HepG2 (cell line): ENCODE measurements around the gene TEX35. TPM values are rescaled to one million over a fixed set of nuclear protein-coding genes. Genes with fewer than 3 reads are reported as not detected.

Experiments used
- ARNT2 ChIP-seq: sonication (generic); formaldehyde crosslinking; IDR thresholded peaks from 2 replicates; pipeline ENCODE4 v1.8.0; 2022; ENCODE audit warnings: mild to moderate bottlenecking, low read depth, missing genetic modification reagents, moderate library complexity
- BRD4 ChIP-seq: sonication (generic); formaldehyde crosslinking; IDR thresholded peaks from 2 replicates; pipeline ENCODE4 v1.4.0; 2020; ENCODE audit warnings: missing genetic modification reagents
- CREM ChIP-seq, 2 experiments: sonication (generic) in 1 of 2; formaldehyde crosslinking in 1 of 2; IDR thresholded peaks; 2 replicates each; pipeline versions ENCODE4 v1.4.0 to v1.6.1; 2016 to 2020; ENCODE audit warnings: antibody characterized with exemption in 1 of 2, mild to moderate bottlenecking in 1 of 2, missing genetic modification reagents in 1 of 2
- MED1 ChIP-seq: sonication (generic); formaldehyde crosslinking; IDR thresholded peaks from 2 replicates; pipeline ENCODE4 v1.4.0; 2020; ENCODE audit warnings: missing genetic modification reagents
- NCOR1 ChIP-seq: fragments of 200-600 bp; sonication (generic); IDR thresholded peaks from 2 replicates; pipeline ENCODE4 v1.7.0; 2017; ENCODE audit warnings: antibody characterized with exemption, low read length, borderline replicate concordance
- PAWR ChIP-seq: sonication (generic); formaldehyde crosslinking; IDR thresholded peaks from 2 replicates; pipeline ENCODE4 v1.4.0; 2020; ENCODE audit warnings: missing genetic modification reagents, mild to moderate bottlenecking, borderline replicate concordance
- PHF21A ChIP-seq: sonication (generic); formaldehyde crosslinking; IDR thresholded peaks from 2 replicates; pipeline ENCODE4 v1.5.0; 2020; ENCODE audit warnings: mild to moderate bottlenecking, missing genetic modification reagents
- PITX1 ChIP-seq: sonication (generic); formaldehyde crosslinking; IDR thresholded peaks from 2 replicates; pipeline ENCODE4 v1.5.1; 2020; ENCODE audit warnings: mild to moderate bottlenecking, missing genetic modification reagents
- RARG ChIP-seq: sonication (generic); formaldehyde crosslinking; IDR thresholded peaks from 2 replicates; pipeline ENCODE4 v1.4.0; 2020; ENCODE audit warnings: low read depth, mild to moderate bottlenecking, missing genetic modification reagents
- REXO4 ChIP-seq: sonication (generic); formaldehyde crosslinking; IDR thresholded peaks from 2 replicates; pipeline ENCODE4 v1.8.0; 2022; ENCODE audit warnings: missing genetic modification reagents, mild to moderate bottlenecking, borderline replicate concordance
- RXRB ChIP-seq: IDR thresholded peaks from 2 replicates; pipeline ENCODE4 v1.6.1; 2016; ENCODE audit warnings: borderline replicate concordance, missing genetic modification reagents, missing compliant biosample characterization
- TCF12 ChIP-seq, 2 experiments: fragments of 450-650 bp in 1 of 2; sonication (generic) in 1 of 2; formaldehyde crosslinking in 1 of 2; IDR thresholded peaks; 2 replicates each; pipeline versions ENCODE4 v1.6.1 to v1.8.0; 2017 to 2022; ENCODE audit warnings: antibody characterized with exemption in 1 of 2, mild to moderate bottlenecking in 1 of 2, missing genetic modification reagents in 1 of 2, moderate library complexity in 1 of 2
- TCF7L2 ChIP-seq: IDR thresholded peaks from 2 replicates; pipeline ENCODE4 v1.6.1; 2011; ENCODE audit warnings: mild to moderate bottlenecking, low read depth, low read length, moderate library complexity
- YEATS2 ChIP-seq: sonication (generic); formaldehyde crosslinking; IDR thresholded peaks from 2 replicates; pipeline ENCODE4 v1.4.0; 2020; ENCODE audit warnings: missing genetic modification reagents, borderline replicate concordance
- ZFAT ChIP-seq: sonication (generic); formaldehyde crosslinking; conservative IDR thresholded peaks from 2 replicates; pipeline ENCODE4 v1.8.1; 2023; ENCODE audit warnings: missing genetic modification reagents, inconsistent platforms
- ZFP36L2 ChIP-seq: sonication (generic); formaldehyde crosslinking; IDR thresholded peaks from 2 replicates; pipeline ENCODE4 v1.4.0; 2020; ENCODE audit warnings: missing genetic modification reagents
- ZNF263 ChIP-seq: sonication (generic); formaldehyde crosslinking; IDR thresholded peaks from 2 replicates; pipeline ENCODE4 v1.4.0; 2020; ENCODE audit warnings: missing genetic modification reagents
- ZNF274 ChIP-seq: sonication (generic); formaldehyde crosslinking; IDR thresholded peaks from 2 replicates; pipeline ENCODE4 v1.5.1; 2020; ENCODE audit warnings: mild to moderate bottlenecking, missing genetic modification reagents
- ZNF431 ChIP-seq: sonication (generic); formaldehyde crosslinking; IDR thresholded peaks from 2 replicates; pipeline ENCODE4 v1.9.0; 2022; ENCODE audit warnings: missing genetic modification reagents, low read depth, mild to moderate bottlenecking, borderline replicate concordance
- polyA plus RNA-seq, 8 experiments: library from polyadenylated mRNA; depleted of rRNA in 3 of 8; stranded (reverse) in 7 of 8; unstranded in 1 of 8; fragments of >200 nt; fragmentation: Illumina TruSeq in 4 of 8; extraction: Trizol in 4 of 8; gene quantifications; 2 replicates each; pipeline versions ENCODE4 v1.2.1 to v1.2.3, GENCODE V29; 2011 to 2016; ENCODE audit warnings: low read depth in 4 of 8, missing spikeins in 1 of 8, mixed read lengths in 1 of 8; ENCODE audit not compliant: insufficient read depth in 1 of 8
- total RNA-seq, 5 experiments: library from RNA; depleted of rRNA; stranded (reverse); fragments of >200 nt; fragmentation: Illumina TruSeq; extraction: Trizol; gene quantifications; 2 replicates each; pipeline ENCODE4 v1.2.3, GENCODE V29; 2016; ENCODE audit warnings: low read depth in 1 of 5
- TF ChIP-seq, protein P1 (sequence below): sonication (generic); formaldehyde crosslinking; IDR thresholded peaks from 2 replicates; pipeline ENCODE4 v1.9.0; 2022; ENCODE audit warnings: missing genetic modification reagents, mild to moderate bottlenecking, borderline replicate concordance
- TF ChIP-seq, protein P2 (sequence below): sonication (generic); formaldehyde crosslinking; conservative IDR thresholded peaks from 2 replicates; pipeline ENCODE4 v1.4.0; 2020; ENCODE audit warnings: mild to moderate bottlenecking, missing genetic modification reagents, moderate library complexity
- TF ChIP-seq, protein P3 (sequence below): fragments of 450-650 bp; IDR thresholded peaks from 2 replicates; pipeline ENCODE4 v1.6.1; 2016
- TF ChIP-seq, protein P4 (sequence below): sonication (generic); formaldehyde crosslinking; IDR thresholded peaks from 2 replicates; pipeline ENCODE4 v1.5.0; 2020; ENCODE audit warnings: missing genetic modification reagents

Gene TEX35
- total and polyA plus RNA-seq, 2 of the 13 experiments (the other 11 are each of a cell fraction or from before 2014, with no cell fraction given): not detected

DNA sequence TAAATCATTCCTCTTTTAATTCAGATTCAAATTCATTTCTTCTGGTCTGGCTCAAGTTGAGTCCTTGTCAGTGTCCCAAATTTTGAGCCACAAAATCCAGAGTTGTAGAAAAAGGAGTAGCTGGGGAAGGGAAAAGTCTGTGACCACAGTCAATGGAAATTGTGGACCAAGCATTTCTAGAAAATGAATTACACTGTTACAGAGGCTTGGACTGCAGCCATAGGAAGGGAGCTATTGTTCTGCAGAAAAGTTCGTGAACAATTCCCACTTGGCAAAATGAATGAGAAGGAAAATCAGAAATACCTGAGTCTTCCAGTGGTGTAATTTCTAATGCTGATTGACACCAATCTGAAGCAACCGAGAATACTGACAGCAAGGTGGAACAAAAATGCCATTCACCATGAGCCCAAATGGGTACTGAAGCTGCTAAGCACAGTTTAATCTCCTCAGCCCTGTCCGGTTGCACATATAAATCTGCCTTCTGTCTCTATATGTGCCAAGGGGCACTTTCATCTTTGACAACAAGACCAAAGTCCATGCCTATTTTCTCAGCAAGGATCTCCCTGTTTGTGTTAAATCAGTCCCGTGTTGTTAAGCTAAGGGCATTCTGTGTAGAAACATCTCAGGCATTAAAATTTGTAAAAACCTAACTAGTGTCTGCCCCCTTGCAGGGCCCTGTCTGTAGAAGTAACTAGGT, 51.3 kb downstream of the TEX35 start (continued):
- TF ChIP-seq TCF7L2 (peak; percentile 40; the same call in 1 of the 2 replicates), ZFAT (CRISPR knock-in tag) (no peak), PITX1 (CRISPR knock-in tag) (no peak), NCOR1 (0 out of 2 replicates have a peak, but pooled peaks have one; percentile 52), ARNT2 (no peak), CREM (IDR thresholded peaks at IDR 0.05) (0 out of 2 replicates have a peak, but pooled peaks have one; percentile 7), CREM (CRISPR knock-in tag; IDR thresholded peaks at IDR 0.05) (no peak), ZNF274 (no peak), RXRB (CRISPR knock-in tag) (peak; percentile 13; the same call in 1 of the 2 replicates), YEATS2 (CRISPR knock-in tag) (no peak), TCF12 (IDR thresholded peaks at IDR 0.05) (no peak), TCF12 (CRISPR knock-in tag; IDR thresholded peaks at IDR 0.05) (no peak), ZNF431 (CRISPR knock-in tag) (no peak), PAWR (CRISPR knock-in tag) (no peak), MED1 (CRISPR knock-in tag) (no peak), ZNF263 (no peak), PHF21A (CRISPR knock-in tag) (no peak; the same call in 1 of the 2 replicates), BRD4 (CRISPR knock-in tag) (no peak), REXO4 (CRISPR knock-in tag) (no peak), ZFP36L2 (no peak), RARG (CRISPR knock-in tag) (no peak)
- TF ChIP-seq, protein P1, sequence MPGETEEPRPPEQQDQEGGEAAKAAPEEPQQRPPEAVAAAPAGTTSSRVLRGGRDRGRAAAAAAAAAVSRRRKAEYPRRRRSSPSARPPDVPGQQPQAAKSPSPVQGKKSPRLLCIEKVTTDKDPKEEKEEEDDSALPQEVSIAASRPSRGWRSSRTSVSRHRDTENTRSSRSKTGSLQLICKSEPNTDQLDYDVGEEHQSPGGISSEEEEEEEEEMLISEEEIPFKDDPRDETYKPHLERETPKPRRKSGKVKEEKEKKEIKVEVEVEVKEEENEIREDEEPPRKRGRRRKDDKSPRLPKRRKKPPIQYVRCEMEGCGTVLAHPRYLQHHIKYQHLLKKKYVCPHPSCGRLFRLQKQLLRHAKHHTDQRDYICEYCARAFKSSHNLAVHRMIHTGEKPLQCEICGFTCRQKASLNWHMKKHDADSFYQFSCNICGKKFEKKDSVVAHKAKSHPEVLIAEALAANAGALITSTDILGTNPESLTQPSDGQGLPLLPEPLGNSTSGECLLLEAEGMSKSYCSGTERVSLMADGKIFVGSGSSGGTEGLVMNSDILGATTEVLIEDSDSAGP (CRISPR knock-in tag): no peak
- TF ChIP-seq, protein P2, sequence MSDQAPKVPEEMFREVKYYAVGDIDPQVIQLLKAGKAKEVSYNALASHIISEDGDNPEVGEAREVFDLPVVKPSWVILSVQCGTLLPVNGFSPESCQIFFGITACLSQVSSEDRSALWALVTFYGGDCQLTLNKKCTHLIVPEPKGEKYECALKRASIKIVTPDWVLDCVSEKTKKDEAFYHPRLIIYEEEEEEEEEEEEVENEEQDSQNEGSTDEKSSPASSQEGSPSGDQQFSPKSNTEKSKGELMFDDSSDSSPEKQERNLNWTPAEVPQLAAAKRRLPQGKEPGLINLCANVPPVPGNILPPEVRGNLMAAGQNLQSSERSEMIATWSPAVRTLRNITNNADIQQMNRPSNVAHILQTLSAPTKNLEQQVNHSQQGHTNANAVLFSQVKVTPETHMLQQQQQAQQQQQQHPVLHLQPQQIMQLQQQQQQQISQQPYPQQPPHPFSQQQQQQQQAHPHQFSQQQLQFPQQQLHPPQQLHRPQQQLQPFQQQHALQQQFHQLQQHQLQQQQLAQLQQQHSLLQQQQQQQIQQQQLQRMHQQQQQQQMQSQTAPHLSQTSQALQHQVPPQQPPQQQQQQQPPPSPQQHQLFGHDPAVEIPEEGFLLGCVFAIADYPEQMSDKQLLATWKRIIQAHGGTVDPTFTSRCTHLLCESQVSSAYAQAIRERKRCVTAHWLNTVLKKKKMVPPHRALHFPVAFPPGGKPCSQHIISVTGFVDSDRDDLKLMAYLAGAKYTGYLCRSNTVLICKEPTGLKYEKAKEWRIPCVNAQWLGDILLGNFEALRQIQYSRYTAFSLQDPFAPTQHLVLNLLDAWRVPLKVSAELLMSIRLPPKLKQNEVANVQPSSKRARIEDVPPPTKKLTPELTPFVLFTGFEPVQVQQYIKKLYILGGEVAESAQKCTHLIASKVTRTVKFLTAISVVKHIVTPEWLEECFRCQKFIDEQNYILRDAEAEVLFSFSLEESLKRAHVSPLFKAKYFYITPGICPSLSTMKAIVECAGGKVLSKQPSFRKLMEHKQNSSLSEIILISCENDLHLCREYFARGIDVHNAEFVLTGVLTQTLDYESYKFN (CRISPR knock-in tag): peak; percentile 67
- TF ChIP-seq, protein P3, sequence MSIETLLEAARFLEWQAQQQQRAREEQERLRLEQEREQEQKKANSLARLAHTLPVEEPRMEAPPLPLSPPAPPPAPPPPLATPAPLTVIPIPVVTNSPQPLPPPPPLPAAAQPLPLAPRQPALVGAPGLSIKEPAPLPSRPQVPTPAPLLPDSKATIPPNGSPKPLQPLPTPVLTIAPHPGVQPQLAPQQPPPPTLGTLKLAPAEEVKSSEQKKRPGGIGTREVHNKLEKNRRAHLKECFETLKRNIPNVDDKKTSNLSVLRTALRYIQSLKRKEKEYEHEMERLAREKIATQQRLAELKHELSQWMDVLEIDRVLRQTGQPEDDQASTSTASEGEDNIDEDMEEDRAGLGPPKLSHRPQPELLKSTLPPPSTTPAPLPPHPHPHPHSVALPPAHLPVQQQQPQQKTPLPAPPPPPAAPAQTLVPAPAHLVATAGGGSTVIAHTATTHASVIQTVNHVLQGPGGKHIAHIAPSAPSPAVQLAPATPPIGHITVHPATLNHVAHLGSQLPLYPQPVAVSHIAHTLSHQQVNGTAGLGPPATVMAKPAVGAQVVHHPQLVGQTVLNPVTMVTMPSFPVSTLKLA: no peak
- TF ChIP-seq, protein P4, sequence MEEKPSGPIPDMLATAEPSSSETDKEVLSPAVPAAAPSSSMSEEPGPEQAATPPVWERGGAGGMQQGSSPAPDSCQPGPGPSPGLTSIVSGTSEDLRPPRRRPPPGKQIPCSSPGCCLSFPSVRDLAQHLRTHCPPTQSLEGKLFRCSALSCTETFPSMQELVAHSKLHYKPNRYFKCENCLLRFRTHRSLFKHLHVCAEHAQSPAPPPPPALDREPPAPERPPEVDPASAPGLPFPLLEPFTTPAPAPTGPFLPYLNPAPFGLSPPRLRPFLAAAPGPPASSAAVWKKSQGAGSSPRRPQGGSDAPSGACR: no peak
